K562 (cell line): ENCODE results near the gene MRPL27. TPM values are rescaled to one million over a fixed set of nuclear protein-coding genes. Genes with fewer than 3 reads are reported as not detected.

ENCODE experiments used
- ARNT ChIP-seq, 2 experiments: fragments of 450-650 bp; IDR thresholded peaks; 2 replicates each; pipeline ENCODE4 v1.6.1; 2016; ENCODE audit warnings: mild to moderate bottlenecking in 1 of 2
- CBX2 ChIP-seq: fragments of 200-600 bp; sonication (generic); IDR thresholded peaks from one replicate; pipeline ENCODE4 v1.6.1; 2012; ENCODE audit warnings: mild to moderate bottlenecking, low read length, inconsistent platforms; ENCODE audit not compliant: insufficient read depth, poor library complexity, severe bottlenecking
- EWSR1 ChIP-seq: fragments of 450-650 bp; IDR thresholded peaks from 2 replicates; pipeline ENCODE4 v1.6.1; 2018; ENCODE audit warnings: borderline replicate concordance, mild to moderate bottlenecking, low read depth, moderate library complexity; ENCODE audit not compliant: partially characterized antibody
- FOXK2 ChIP-seq, 2 experiments: fragments of 450-650 bp; IDR thresholded peaks in 1 of 2; conservative IDR thresholded peaks in 1 of 2; 2 replicates each; pipeline ENCODE4 v1.6.1; 2016; ENCODE audit warnings: low read depth in 2 of 2, mild to moderate bottlenecking in 1 of 2
- HMG20B ChIP-seq: fragments of 250-450 bp; sonication (Bioruptor Pico); IDR thresholded peaks from 2 replicates; pipeline ENCODE4 v1.5.0; 2021; ENCODE audit warnings: mild to moderate bottlenecking
- MIER1 ChIP-seq: fragments of 450-650 bp; IDR thresholded peaks from 2 replicates; pipeline ENCODE4 v1.6.1; 2016; ENCODE audit warnings: antibody characterized with exemption, mild to moderate bottlenecking, low read depth
- MXI1 ChIP-seq: IDR thresholded peaks from 2 replicates; pipeline ENCODE4 v1.6.1; 2011; ENCODE audit warnings: low read depth, mild to moderate bottlenecking, improper control_type of control experiment, low read length
- PHF20 ChIP-seq: fragments of 450-650 bp; IDR thresholded peaks from 2 replicates; pipeline ENCODE4 v1.6.1; 2018; ENCODE audit not compliant: partially characterized antibody
- YBX1 ChIP-seq: fragments of 450-650 bp; IDR thresholded peaks from 2 replicates; pipeline ENCODE4 v1.7.1; 2016; ENCODE audit warnings: mild to moderate bottlenecking
- ZBTB40 ChIP-seq, 2 experiments: fragments of 450-650 bp in 1 of 2; sonication (generic) in 1 of 2; formaldehyde crosslinking in 1 of 2; IDR thresholded peaks; 2 replicates each; pipeline versions ENCODE4 v1.7.1 to v1.9.0; 2016 to 2022; ENCODE audit warnings: inconsistent platforms in 1 of 2, mild to moderate bottlenecking in 1 of 2, missing genetic modification reagents in 1 of 2
- ZBTB8A ChIP-seq: fragments of 450-650 bp; IDR thresholded peaks from 2 replicates; pipeline ENCODE4 v1.6.1; 2018; ENCODE audit warnings: mild to moderate bottlenecking, moderate library complexity; ENCODE audit not compliant: partially characterized antibody
- ZFP1 ChIP-seq: fragments of 450-650 bp; formaldehyde crosslinking; IDR thresholded peaks from 2 replicates; pipeline ENCODE4 v1.4.0; 2020; ENCODE audit warnings: mild to moderate bottlenecking, mixed read lengths
- ZNF277 ChIP-seq: fragments of 250-450 bp; sonication (Bioruptor Pico); IDR thresholded peaks from 2 replicates; pipeline ENCODE4 v1.8.0; 2022; ENCODE audit warnings: inconsistent platforms, mild to moderate bottlenecking, moderate library complexity, borderline replicate concordance
- ZNF764 ChIP-seq: fragments of 250-450 bp; sonication (Bioruptor Pico); IDR thresholded peaks from 2 replicates; pipeline ENCODE4 v1.4.0; 2020; ENCODE audit warnings: low read depth, mild to moderate bottlenecking, moderate library complexity
- ZNF766 ChIP-seq: fragments of 200-800 bp; sonication (Bioruptor generic); conservative IDR thresholded peaks from 2 replicates; pipeline ENCODE4 v1.6.1; 2016; ENCODE audit warnings: missing genetic modification characterization, missing compliant biosample characterization
- ZNF77 ChIP-seq: fragments of 250-450 bp; sonication (Bioruptor Pico); IDR thresholded peaks from 2 replicates; pipeline ENCODE4 v1.5.0; 2020
- polyA plus RNA-seq, 8 experiments: library from polyadenylated mRNA; depleted of rRNA in 4 of 8; stranded (reverse) in 5 of 8; unstranded in 3 of 8; fragments of >200 nt; fragmentation: Nextera tagmentation in 2 of 8; fragmentation: Illumina TruSeq in 1 of 8; extraction: Ambion mirVana in 2 of 8; extraction: Trizol in 1 of 8; gene quantifications; 2 replicates each; pipeline versions ENCODE4 v1.2.1 to v1.2.3, GENCODE V29; 2011 to 2014; ENCODE audit warnings: inconsistent platforms in 1 of 8, missing spikeins in 1 of 8
- total RNA-seq, 7 experiments: library from RNA; depleted of rRNA in 6 of 7; stranded (reverse); fragments of >200 nt in 6 of 7; fragmentation: Illumina TruSeq in 2 of 7; extraction: Trizol in 2 of 7; gene quantifications; 2 replicates each; pipeline versions ENCODE4 v1.2.1 to v1.2.3, GENCODE V29; 2011 to 2021; ENCODE audit warnings: low replicate concordance in 1 of 7

Gene MRPL27
- total and polyA plus RNA-seq, 9 of the 15 experiments (the other 6 are each of a cell fraction or from before 2014, with no cell fraction given) = 96.3 to 401 (median 142) TPM

GRCh38 chr17:50345432-50346312 is 27.3 kb downstream of the MRPL27 start, which contains the start of gene XYLT2 (continued):
- TF ChIP-seq ZFP1 (CRISPR knock-in tag) (no peak), ARNT (IDR thresholded peaks at IDR 0.05) (no peak), YBX1 (no peak), ZBTB40 (IDR thresholded peaks at IDR 0.05) (peak; percentile 54; the same call in 1 of the 2 replicates), ZBTB40 (CRISPR knock-in tag; IDR thresholded peaks at IDR 0.05) (no peak), PHF20 (peak; percentile 64), FOXK2 (conservative IDR thresholded peaks at IDR 0.05 in 1 of 2, IDR thresholded peaks at IDR 0.05 in 1 of 2; ENCODE audit: low read depth in 2 of 2) (no peak), ZNF766 (CRISPR knock-in tag) (peak; percentile 89), ZBTB8A (no peak), ZNF77 (CRISPR knock-in tag) (no peak), CBX2 (no peak), ZNF764 (CRISPR knock-in tag) (no peak), HMG20B (no peak), MIER1 (no peak), ZNF277 (CRISPR knock-in tag) (no peak), EWSR1 (no peak), MXI1 (no peak)
